HG02610 (cell line): ENCODE data around the gene TIMP2.
"Not testable (repeated sequence)": the region's sequence is repeated elsewhere in the genome, so short reads cannot be mapped to it uniquely, and the experiment has no call there.

Experiments
- ATAC-seq: cut with Tn5 transposase; IDR thresholded peaks from one replicate; pipeline ENCODE4 v1.9.1; 2021; ENCODE audit warnings: mild to moderate bottlenecking, moderate library complexity; ENCODE audit not compliant: unreplicated experiment

The TIMP2 gene

GRCh38 chr17:78933025-78933958, 8.1 kb upstream of the TIMP2 start:
- no peak for ATAC-seq

DNA sequence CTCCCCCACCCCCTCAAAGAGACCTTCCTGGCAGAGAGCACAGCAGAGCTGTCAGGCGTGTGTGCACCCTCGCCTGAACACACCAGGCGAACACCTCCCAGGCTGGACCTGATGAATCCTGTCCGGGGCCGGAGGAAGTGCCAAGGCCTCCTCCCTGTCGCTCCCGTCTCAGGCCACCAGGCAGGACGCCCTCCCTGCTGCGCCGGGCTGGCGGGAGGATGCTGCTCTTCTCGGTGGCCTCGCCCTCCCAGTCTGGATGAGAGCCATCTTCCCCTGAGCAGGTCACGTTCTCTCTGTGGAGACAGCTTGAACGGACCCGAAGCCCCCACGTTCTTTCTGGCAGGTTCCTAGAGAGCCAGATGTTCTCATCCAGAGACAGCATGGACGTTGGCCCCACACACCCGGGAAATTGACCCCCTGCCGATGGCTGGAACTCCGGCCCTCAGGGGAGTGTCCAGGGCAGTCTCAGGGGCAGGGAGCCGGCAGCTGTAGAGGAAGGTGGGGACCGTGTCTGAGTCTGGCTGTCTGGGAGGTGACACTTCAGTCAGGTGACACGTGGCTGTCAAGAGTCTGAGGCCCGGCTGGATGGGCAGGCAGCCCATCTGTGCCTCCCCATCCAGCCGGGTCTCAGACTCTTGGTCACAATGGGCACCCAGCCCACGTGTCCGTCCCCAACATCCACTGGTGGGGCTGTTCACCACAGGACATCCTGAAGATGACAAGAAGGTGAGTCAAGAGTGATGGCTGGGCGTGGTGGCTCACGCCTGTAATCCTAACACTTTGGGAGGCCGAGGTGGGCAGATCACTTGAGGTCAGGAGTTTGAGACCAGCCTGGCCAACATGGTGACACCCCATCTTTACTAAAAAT, 5.0 kb upstream of the TIMP2 start:
- no peak for ATAC-seq

DNA sequence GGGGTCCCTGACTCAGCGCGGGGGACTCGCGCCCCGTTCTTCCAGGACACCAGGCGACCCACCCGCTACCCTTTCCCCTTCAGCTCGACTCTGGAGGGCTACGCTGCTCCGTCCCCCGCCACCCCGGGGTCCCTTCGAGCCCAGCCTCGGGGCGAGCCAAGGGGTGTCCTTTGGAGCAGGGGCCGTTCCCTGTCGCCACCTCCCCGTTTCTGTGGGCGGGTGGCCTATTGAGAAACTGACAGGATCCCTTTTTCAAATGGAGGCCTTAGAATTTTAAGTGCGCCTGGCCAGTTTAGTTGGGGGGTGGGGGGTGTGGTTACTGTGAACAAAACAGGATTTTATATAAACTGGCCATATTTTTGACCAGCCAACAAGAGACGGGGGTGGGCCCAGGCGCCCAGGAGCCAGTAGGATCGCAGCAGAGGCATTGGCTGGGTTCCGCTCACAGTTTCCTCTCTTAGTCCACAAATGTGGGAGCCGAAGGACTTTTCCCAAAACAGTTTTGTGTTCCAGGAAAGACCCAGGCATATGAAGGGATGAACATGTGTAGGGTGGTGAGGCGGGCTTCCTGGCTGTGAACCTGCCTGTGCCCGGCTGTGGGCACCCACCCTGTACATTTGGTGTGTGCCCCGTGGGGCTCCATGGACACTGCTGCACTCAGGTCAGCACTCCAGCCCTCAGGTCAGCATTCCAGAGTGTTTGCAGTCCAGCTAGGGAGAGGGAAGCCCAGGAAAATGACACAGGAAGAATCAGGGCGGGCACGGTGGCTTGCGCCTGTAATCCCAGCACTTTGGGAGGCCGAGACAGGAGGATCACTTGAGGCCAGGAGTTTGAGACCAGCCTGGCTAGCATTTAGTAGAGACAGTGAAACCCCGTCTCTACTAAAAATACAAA, 722 bp upstream of the TIMP2 start:
- ATAC-seq = no peak

GRCh38 chr17:78924481-78925151, 571 bp downstream of the TIMP2 start:
- ATAC-seq = no peak

GRCh38 chr17:78923660-78924453, 1.3 kb downstream of the TIMP2 start:
- ATAC-seq = no peak

DNA sequence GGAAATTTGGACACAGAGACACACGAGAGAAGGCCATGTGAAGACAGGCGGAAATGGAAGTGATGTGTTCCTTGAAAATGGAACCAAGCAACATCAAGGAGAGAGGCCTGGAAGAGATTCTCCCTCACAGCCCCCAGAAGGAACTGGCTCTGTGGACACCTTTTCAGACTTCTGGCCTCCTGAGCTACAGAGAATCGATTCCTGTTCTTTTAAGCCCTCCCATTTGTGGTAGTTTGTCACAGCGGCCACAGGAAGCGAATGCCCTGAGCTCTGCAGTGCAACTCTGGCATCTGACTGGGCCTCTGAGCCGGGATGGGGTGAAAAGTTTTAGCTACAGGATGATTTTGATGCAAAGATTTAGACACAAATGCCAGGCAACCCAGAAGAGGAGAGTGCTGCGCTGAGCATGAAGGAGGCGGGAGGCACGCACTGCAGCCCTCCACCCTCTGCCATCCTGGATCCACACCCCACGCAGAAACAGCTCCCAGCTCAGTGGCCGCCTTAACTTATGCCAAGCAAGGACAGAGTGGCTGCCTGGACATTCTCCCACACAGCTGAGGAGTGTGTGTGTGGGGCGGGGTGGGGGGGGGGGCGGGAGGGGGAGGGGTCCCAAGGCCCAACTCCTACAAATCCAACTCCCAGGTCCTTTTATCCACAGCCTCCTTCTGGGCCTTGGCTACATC, 2.2 kb downstream of the TIMP2 start:
- no peak for ATAC-seq

GRCh38 chr17:78921437-78921971, 3.7 kb downstream of the TIMP2 start:
- no peak for ATAC-seq

GRCh38 chr17:78920528-78920927, 4.7 kb downstream of the TIMP2 start:
- ATAC-seq = no peak

DNA sequence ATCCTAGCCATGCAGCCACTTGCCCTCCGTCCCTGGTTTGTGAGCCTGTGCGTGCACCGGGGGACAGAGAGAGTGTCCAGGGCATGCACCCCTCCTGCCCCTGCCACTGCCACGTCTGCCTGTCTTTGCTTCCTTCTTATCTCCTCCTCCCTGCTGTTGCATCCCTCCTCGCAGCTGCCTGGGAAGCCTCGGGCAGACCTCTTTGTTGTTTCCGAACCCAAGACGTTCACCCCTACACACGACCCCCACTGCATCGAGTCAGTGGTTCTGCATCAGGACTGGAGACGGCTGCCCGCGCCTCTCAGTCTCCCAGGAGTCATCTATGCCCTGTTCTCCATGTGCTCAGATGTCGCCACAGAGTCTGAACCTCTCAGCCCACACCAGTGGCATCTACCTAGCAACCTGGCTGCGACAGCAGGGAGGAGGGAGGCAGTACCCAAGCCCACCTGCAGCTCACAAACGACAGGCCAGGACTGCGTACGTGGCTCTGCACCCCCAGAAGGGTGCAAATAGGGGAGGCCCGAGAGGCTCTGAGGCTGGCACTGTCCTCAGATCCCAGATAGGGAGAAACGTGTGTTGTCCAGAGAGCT, 5.2 kb downstream of the TIMP2 start:
- no peak for ATAC-seq

DNA sequence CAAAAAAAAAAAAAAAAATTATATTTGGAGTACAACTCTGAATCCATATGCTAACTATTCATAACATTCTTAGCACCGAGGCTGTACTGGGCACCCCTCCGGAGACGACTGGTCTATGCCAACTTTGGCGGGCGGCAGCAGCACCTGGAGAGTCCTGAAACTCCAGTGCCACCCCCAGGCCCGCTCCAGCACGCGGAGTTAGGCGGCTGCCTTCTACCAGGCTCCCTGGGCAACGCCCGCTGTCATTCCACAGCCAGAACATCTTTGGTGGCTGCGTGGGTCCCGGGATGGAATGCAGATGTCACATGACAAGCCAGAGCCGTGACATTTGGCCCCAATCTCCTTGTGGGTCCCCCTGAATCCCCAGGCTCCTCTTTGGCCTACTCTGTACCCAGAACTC, 6.2 kb downstream of the TIMP2 start:
- ATAC-seq = no peak

DNA sequence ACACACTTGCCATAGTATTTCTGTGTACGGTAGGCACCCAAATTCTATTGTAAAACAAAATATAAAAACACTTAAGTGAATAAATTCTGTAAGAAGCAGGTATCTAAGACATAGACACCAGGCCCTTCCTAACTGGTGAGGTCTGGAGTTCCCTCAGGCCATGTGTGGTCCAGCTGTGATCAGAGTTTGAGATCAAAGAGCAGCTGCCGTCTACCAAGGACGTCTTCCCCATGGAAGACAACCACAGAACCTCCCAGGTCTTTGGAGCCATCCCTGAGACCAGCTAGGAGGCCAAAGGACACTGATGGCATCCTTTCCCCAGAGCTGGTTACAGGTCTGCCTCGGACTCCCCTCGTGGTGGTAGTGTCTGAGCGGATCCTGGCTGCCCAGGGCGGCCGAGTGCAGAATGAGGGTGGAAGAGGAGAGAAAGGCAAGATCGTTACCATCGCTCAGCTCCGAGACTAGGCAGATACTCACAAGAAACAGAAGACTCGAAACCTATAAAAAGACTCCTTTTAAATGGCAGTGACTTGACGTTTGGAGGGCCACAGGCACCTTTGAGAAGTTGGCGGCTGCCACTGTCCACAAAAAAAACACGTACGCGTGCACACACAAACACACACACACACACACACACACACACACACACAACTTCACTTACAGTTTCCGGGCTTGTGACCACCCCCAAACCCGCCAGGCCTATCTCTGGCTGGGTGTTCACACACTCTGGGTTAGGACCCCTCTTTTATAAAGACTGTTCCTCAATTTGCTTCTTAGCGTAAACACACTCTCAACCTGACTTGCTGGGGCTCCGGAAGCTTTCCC, 7.5 kb downstream of the TIMP2 start:
- ATAC-seq = no peak

GRCh38 chr17:78915872-78916632, 9.1 kb downstream of the TIMP2 start:
- no peak for ATAC-seq

GRCh38 chr17:78913115-78913514, 12.1 kb downstream of the TIMP2 start:
- ATAC-seq = no peak

DNA sequence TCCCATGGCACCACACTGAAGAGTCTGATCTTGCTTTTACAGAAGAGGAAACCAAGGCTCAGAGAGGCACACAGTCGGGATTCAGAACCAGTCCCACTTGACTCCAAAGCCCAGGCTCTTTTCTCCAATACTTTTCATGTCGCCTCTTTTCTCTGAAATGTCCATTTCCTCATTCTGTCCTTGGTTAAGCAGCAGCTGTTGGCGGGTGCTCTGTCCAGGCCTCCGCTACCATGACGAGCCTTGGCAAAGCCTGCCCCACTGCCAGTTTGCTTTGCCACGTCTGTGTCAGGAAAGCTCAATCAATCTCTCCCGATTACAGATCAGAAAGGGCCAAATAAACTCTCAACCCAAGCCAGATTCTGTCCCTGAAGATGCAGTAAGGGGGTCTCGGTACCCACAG, 13.1 kb downstream of the TIMP2 start:
- no peak for ATAC-seq

DNA sequence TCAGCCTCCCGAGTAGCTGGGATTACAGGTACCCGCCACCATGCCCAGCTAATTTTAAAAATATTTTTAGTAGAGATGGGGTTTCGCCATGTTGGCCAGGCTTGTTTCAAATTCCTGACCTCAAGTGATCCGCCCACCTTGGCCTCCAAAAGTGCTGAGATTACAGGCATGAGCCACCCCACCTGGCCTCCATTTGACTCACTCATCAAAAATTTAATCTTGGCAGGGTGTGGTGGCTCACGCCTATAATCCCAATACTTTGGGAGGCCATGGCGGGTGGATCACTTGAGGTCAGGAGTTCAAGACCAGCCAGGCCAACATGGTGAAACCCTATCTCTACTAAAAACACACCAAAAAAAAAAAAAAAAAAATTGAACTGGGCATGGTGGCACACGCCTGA, 13.6 kb downstream of the TIMP2 start:
- ATAC-seq = not testable (repeated sequence)

DNA sequence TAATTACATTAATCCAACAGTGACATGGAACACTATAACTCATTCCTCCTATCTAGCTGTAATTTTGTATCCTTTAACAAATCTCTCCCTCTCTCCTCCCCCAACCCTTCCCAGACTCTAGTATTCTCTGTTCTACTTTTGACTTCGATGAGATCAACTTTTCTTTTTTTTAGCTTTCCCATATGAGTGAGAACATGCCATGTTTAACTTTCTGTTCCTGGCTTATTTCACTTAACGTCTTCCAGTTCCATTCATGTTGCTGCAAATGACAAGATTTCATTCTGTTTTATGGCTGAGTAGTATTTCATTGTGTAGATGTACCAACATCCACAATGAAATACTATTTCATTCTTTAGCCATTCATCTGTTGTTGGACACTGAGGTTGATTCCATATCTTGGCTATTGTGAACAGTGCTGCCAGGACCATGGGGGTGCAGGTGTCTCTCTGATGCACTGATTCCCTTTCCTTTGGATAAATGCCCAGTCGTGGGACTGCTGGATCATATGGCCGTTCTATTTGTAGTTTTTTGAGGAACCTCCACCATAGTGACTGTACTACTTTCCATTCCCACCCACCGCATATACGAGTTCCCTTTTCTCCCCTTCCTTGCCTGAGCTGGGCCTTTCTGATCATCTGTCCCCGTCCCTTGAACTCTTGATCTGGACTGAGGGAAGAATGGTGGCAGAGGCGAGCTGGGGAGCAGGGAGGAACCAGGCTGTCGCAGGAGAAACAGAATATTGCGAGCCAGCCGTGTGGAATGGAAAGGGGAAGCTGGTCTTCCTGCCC, 14.5 kb downstream of the TIMP2 start:
- ATAC-seq = no peak
